Transverse colon (tissue), 4 donors: Measurements from ENCODE around the gene CORIN. TPM values are rescaled to one million over a fixed set of nuclear protein-coding genes. Genes with fewer than 3 reads are reported as not detected.

ENCODE experiments used
- DNase-seq: peaks from one replicate; pipeline ENCODE4 v3.0.0-alpha.2; 2019
- H3K27ac ChIP-seq, 4 donors: fragments of 200-600 bp; sonication (generic); 2 replicates each; pipeline ENCODE4 v1.5.1; 2016 to 2018; ENCODE audit warnings: inconsistent platforms in 4 of 4
- H3K27me3 ChIP-seq: fragments of 200-600 bp; sonication (generic); 2 replicates; pipeline ENCODE4 v1.5.1; 2017; ENCODE audit warnings: inconsistent platforms
- H3K36me3 ChIP-seq, 4 donors: fragments of 200-600 bp; sonication (generic); 2 replicates each; pipeline ENCODE4 v1.5.1; 2017 to 2019; ENCODE audit warnings: inconsistent platforms in 4 of 4
- H3K4me1 ChIP-seq, 4 donors: fragments of 200-600 bp; sonication (generic); 2 replicates each; pipeline ENCODE4 v1.5.1; 2017 to 2020; ENCODE audit warnings: inconsistent platforms in 4 of 4
- H3K4me3 ChIP-seq, 4 donors: fragments of 200-600 bp; sonication (generic); 1 replicate in 1 of 4; 2 replicates in 3 of 4; pipeline versions ENCODE4 v1.5.1 to v1.6.1; 2017 to 2019; ENCODE audit warnings: inconsistent platforms in 4 of 4
- H3K9me3 ChIP-seq, 2 donors: fragments of 200-600 bp; sonication (generic); 2 replicates each; pipeline ENCODE4 v1.5.1; 2017 to 2019; ENCODE audit warnings: inconsistent platforms in 2 of 2
- CTCF ChIP-seq, 5 experiments: fragments of 200-600 bp in 3 of 5; fragments of 450-650 bp in 2 of 5; sonication (generic) in 3 of 5; IDR thresholded peaks; 1 replicate in 2 of 5; 2 replicates in 3 of 5; pipeline ENCODE4 v1.5.1; 2016 to 2017; ENCODE audit warnings: antibody characterized with exemption in 5 of 5, inconsistent platforms in 3 of 5, mild to moderate bottlenecking in 2 of 5, moderate library complexity in 1 of 5
- EP300 ChIP-seq: sonication (generic); formaldehyde crosslinking; IDR thresholded peaks from one replicate; pipeline ENCODE4 v1.6.1; 2017; ENCODE audit warnings: antibody characterized with exemption, low read depth
- POLR2A ChIP-seq: fragments of 450-650 bp; IDR thresholded peaks from one replicate; pipeline ENCODE4 v1.6.1; 2016; ENCODE audit warnings: antibody characterized with exemption, mild to moderate bottlenecking, moderate library complexity
- POLR2AphosphoS5 ChIP-seq, 3 donors: sonication (generic); formaldehyde crosslinking; IDR thresholded peaks; one replicate each; pipeline ENCODE4 v1.6.1; 2016; ENCODE audit warnings: antibody characterized with exemption in 3 of 3
- WGBS, 2 donors: methylation state at CpG; one replicate each; pipeline ENCODE4 v1.1.5; 2018; ENCODE audit warnings: low coverage in 1 of 2; 5-methylcytosine and 5-hydroxymethylcytosine counted together
- in situ Hi-C, 4 donors: fragments of 200-750 bp; cut with MboI; loops; one replicate each; pipeline versions ENCODE4 v1.15.0 to v1.15.1; 2017; ENCODE audit warnings: low sequenced_read_pairs in 3 of 4, low pct_ligation_motif_present in 1 of 4, low pct_unique_long_range_greater_than_20kb in 1 of 4
- intact Hi-C: fragments of 100-400 bp; cut with DNase I; formaldehyde crosslinking; loops from one replicate; pipeline ENCODE4 v1.15.1; 2023; ENCODE audit warnings: low total_unique reads
- total RNA-seq, 4 donors: library from RNA; depleted of rRNA; stranded (reverse); fragments of >200 nt; gene quantifications; one replicate each; pipeline ENCODE4 v1.1.0, GENCODE V29; 2016

Gene CORIN
- total RNA-seq, 4 donors from 2014 or later, result 0.82 to 1.6 TPM; not detected in 2

- Histone ChIP-seq H3K27me3 (no peaks in the 10 kb centered on the region), H3K27ac (no peak overlapping the region), H3K4me3 (no peak overlapping the region), H3K36me3 (no peaks in the 10 kb centered on the region), H3K4me1 (no peaks in the 10 kb centered on the region), H3K9me3 (no peaks in the 10 kb centered on the region)
- intact Hi-C loops, result no loop called here
- TF ChIP-seq POLR2A (no peak), POLR2AphosphoS5 (IDR thresholded peaks at IDR 0.05) (no peak), CTCF (IDR thresholded peaks at IDR 0.05) (no peak), EP300 (no peak)
- WGBS, 2 donors, result 80 to 100% methylated on average over 1 to 2 of the region's 2 CpGs
- DNase-seq, result no peak
- in situ Hi-C loops, result no loop called here
Observed at GRCh38 chr4:47816748-47817147, 21.1 kb downstream of the CORIN start.

- no peak for DNase-seq
- in situ Hi-C loops, result no loop called here
- Histone ChIP-seq H3K4me3 (no peak overlapping the region), H3K27ac (no peak overlapping the region), H3K9me3 (no peaks in the 10 kb centered on the region), H3K27me3 (no peaks in the 10 kb centered on the region), H3K36me3 (no peaks in the 10 kb centered on the region), H3K4me1 (no peaks in the 10 kb centered on the region)
- intact Hi-C loops, result no loop called here
- no peak for TF ChIP-seq POLR2A
- no peak for TF ChIP-seq EP300
- TF ChIP-seq CTCF (IDR thresholded peaks at IDR 0.05), result no peak
- TF ChIP-seq POLR2AphosphoS5 (IDR thresholded peaks at IDR 0.05), result no peak
- 82% methylated on average over 6 of the region's 6 CpGs for whole genome bisulfite sequencing, 2 donors
Observed at GRCh38 chr4:47814618-47815295, 23.1 kb downstream of the CORIN start.

- Histone ChIP-seq H3K4me1 (no peaks in the 10 kb centered on the region), H3K27me3 (no peaks in the 10 kb centered on the region), H3K36me3 (no peaks in the 10 kb centered on the region), H3K9me3 (no peaks in the 10 kb centered on the region), H3K4me3 (no peak overlapping the region), H3K27ac (no peak overlapping the region)
- DNase-seq, result no peak
- in situ Hi-C loops (no loop called here), intact Hi-C loops (no loop called here)
- TF ChIP-seq POLR2A (no peak), CTCF (IDR thresholded peaks at IDR 0.05) (no peak)
- 82 to 89% methylated on average over 1 to 3 of the region's 3 CpGs for WGBS, 2 donors
Observed at GRCh38 chr4:47809654-47810203, 28.1 kb downstream of the CORIN start.

GRCh38 chr4:47804598-47804997 is 33.3 kb downstream of the CORIN start:
- intact Hi-C loops, result no loop called here
- Histone ChIP-seq H3K36me3 (no peaks in the 10 kb centered on the region), H3K27me3 (no peaks in the 10 kb centered on the region), H3K4me3 (no peak overlapping the region), H3K9me3 (no peaks in the 10 kb centered on the region), H3K4me1 (no peaks in the 10 kb centered on the region), H3K27ac (no peak overlapping the region)
- no peak for DNase-seq
- in situ Hi-C loops, result no loop called here
- WGBS, 2 donors, result 92% methylated on average over 5 to 7 of the region's 7 CpGs
- TF ChIP-seq CTCF (IDR thresholded peaks at IDR 0.05) (no peak), POLR2AphosphoS5 (IDR thresholded peaks at IDR 0.05) (no peak), POLR2A (no peak), EP300 (no peak)
